ENCODE results near the gene RNF186. TPM values are rescaled to one million over a fixed set of nuclear protein-coding genes. Genes with fewer than 3 reads are reported as not detected.

Gene RNF186
- total RNA-seq, 1 donor from 2014 or later, result not detected

- H3K27ac Mint-ChIP-seq, result no peak overlapping the region
- no peak for DNase-seq (ENCODE audit: low spot score, unreplicated experiment)
- no peak for TF ChIP-seq CTCF (IDR thresholded peaks at IDR 0.05; ENCODE audit: unreplicated experiment)
- H3K4me3 Mint-ChIP-seq (ENCODE audit: low read depth), result no peak overlapping the region
- no peaks in the 10 kb centered on the region for H3K4me1 Mint-ChIP-seq (ENCODE audit: low read depth)
- H3K36me3 Mint-ChIP-seq (ENCODE audit: insufficient read depth), result peaks cover 15% of the 10 kb centered on the region
- no peaks in the 10 kb centered on the region for H3K27me3 Mint-ChIP-seq
- no peaks in the 10 kb centered on the region for H3K9me3 Mint-ChIP-seq (ENCODE audit: low read depth)
Measured at GRCh38 chr1:19775317-19775716, 39.8 kb downstream of the RNF186 start.

GRCh38 chr1:19774180-19774785 lies 40.8 kb downstream of the RNF186 start:
- no peak for TF ChIP-seq CTCF (IDR thresholded peaks at IDR 0.05; ENCODE audit: unreplicated experiment)
- H3K27ac Mint-ChIP-seq, result no peak overlapping the region
- DNase-seq (ENCODE audit: low spot score, unreplicated experiment), result no peak
- peaks cover 2% of the 10 kb centered on the region for H3K4me1 Mint-ChIP-seq (ENCODE audit: low read depth)
- no peaks in the 10 kb centered on the region for H3K27me3 Mint-ChIP-seq
- H3K4me3 Mint-ChIP-seq (ENCODE audit: low read depth), result no peak overlapping the region
- H3K9me3 Mint-ChIP-seq (ENCODE audit: low read depth), result no peaks in the 10 kb centered on the region
- H3K36me3 Mint-ChIP-seq (ENCODE audit: insufficient read depth), result peaks cover 13% of the 10 kb centered on the region

GRCh38 chr1:19773485-19773884 lies 41.6 kb downstream of the RNF186 start:
- no peak overlapping the region for H3K27ac Mint-ChIP-seq
- no peak for TF ChIP-seq CTCF (IDR thresholded peaks at IDR 0.05; ENCODE audit: unreplicated experiment)
- peaks cover 3% of the 10 kb centered on the region for H3K4me1 Mint-ChIP-seq (ENCODE audit: low read depth)
- no peaks in the 10 kb centered on the region for H3K9me3 Mint-ChIP-seq (ENCODE audit: low read depth)
- H3K27me3 Mint-ChIP-seq, result no peaks in the 10 kb centered on the region
- no peak overlapping the region for H3K4me3 Mint-ChIP-seq (ENCODE audit: low read depth)
- H3K36me3 Mint-ChIP-seq (ENCODE audit: insufficient read depth), result peaks cover 7% of the 10 kb centered on the region
- no peak for DNase-seq (ENCODE audit: low spot score, unreplicated experiment)

- H3K27me3 Mint-ChIP-seq, result no peaks in the 10 kb centered on the region
- no peak for DNase-seq (ENCODE audit: low spot score, unreplicated experiment)
- peaks cover 3% of the 10 kb centered on the region for H3K4me1 Mint-ChIP-seq (ENCODE audit: low read depth)
- H3K4me3 Mint-ChIP-seq (ENCODE audit: low read depth), result no peak overlapping the region
- H3K27ac Mint-ChIP-seq, result no peak overlapping the region
- no peaks in the 10 kb centered on the region for H3K9me3 Mint-ChIP-seq (ENCODE audit: low read depth)
- peaks cover 4% of the 10 kb centered on the region for H3K36me3 Mint-ChIP-seq (ENCODE audit: insufficient read depth)
- no peak for TF ChIP-seq CTCF (IDR thresholded peaks at IDR 0.05; ENCODE audit: unreplicated experiment)
Measured at GRCh38 chr1:19772053-19772452, 43.0 kb downstream of the RNF186 start.

GRCh38 chr1:19771350-19771749 lies 43.7 kb downstream of the RNF186 start:
- H3K4me1 Mint-ChIP-seq (ENCODE audit: low read depth), result peaks cover 3% of the 10 kb centered on the region
- H3K27ac Mint-ChIP-seq, result no peak overlapping the region
- DNase-seq (ENCODE audit: low spot score, unreplicated experiment), result no peak
- TF ChIP-seq CTCF (IDR thresholded peaks at IDR 0.05; ENCODE audit: unreplicated experiment), result no peak
- no peaks in the 10 kb centered on the region for H3K9me3 Mint-ChIP-seq (ENCODE audit: low read depth)
- peaks cover 2% of the 10 kb centered on the region for H3K36me3 Mint-ChIP-seq (ENCODE audit: insufficient read depth)
- no peak overlapping the region for H3K4me3 Mint-ChIP-seq (ENCODE audit: low read depth)
- no peaks in the 10 kb centered on the region for H3K27me3 Mint-ChIP-seq

All from progenitor cell of endocrine pancreas (in vitro differentiated cells).